Measurements from ENCODE around the gene GMPR. TPM values are rescaled to one million over a fixed set of nuclear protein-coding genes. Genes with fewer than 3 reads are reported as not detected.

GMPR gene
- polyA plus RNA-seq, 1 donor (not counting 4 experiments of a cell fraction or from before 2014, with no cell fraction given), result 0.50 TPM

- no peak overlapping the region for H3K4me2 ChIP-seq (ENCODE audit: control insufficient read depth, extremely low read depth, insufficient read depth, low read depth, low read length)
- DNase-seq (ENCODE audit: low read depth, low spot score) (no peak), FAIRE-seq (no peak)
- TF ChIP-seq, protein P1, sequence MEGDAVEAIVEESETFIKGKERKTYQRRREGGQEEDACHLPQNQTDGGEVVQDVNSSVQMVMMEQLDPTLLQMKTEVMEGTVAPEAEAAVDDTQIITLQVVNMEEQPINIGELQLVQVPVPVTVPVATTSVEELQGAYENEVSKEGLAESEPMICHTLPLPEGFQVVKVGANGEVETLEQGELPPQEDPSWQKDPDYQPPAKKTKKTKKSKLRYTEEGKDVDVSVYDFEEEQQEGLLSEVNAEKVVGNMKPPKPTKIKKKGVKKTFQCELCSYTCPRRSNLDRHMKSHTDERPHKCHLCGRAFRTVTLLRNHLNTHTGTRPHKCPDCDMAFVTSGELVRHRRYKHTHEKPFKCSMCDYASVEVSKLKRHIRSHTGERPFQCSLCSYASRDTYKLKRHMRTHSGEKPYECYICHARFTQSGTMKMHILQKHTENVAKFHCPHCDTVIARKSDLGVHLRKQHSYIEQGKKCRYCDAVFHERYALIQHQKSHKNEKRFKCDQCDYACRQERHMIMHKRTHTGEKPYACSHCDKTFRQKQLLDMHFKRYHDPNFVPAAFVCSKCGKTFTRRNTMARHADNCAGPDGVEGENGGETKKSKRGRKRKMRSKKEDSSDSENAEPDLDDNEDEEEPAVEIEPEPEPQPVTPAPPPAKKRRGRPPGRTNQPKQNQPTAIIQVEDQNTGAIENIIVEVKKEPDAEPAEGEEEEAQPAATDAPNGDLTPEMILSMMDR (optimal IDR thresholded peaks at IDR 0.05 in 1 of 3, IDR thresholded peaks at IDR 0.05 in 1 of 3, conservative IDR thresholded peaks at IDR 0.05 in 1 of 3; ENCODE audit: extremely low read depth in 1 of 3, insufficient read depth in 2 of 3, low read length in 3 of 3), result no peak
- TF ChIP-seq EZH2 (IDR thresholded peaks at IDR 0.05; ENCODE audit: low read length), result no peak
- H3K4me3 ChIP-seq (ENCODE audit: control insufficient read depth in 2 of 3, extremely low read depth in 1 of 3, insufficient read depth in 2 of 3, low read depth in 1 of 3, low read length in 3 of 3), result no peak overlapping the region
- no peaks in the 10 kb centered on the region for H3K9me1 ChIP-seq (ENCODE audit: control insufficient read depth, extremely low read depth, insufficient read depth, low read length)
- no peaks in the 10 kb centered on the region for H4K20me1 ChIP-seq (ENCODE audit: control insufficient read depth, extremely low read depth, insufficient read depth, low read length)
- no peaks in the 10 kb centered on the region for H3K36me3 ChIP-seq (ENCODE audit: control insufficient read depth in 2 of 2, extremely low read depth in 1 of 2, insufficient read depth in 2 of 2, low read length in 2 of 2)
- H2AFZ ChIP-seq (ENCODE audit: control insufficient read depth, low read length), result no peak overlapping the region
- peaks cover 5% of the 10 kb centered on the region for H3K27me3 ChIP-seq (ENCODE audit: control insufficient read depth, extremely low read depth, insufficient read depth, low read length)
- H3K27ac ChIP-seq (ENCODE audit: control insufficient read depth, insufficient read depth, low read length), result no peak overlapping the region
- H3K9me3 ChIP-seq (ENCODE audit: control insufficient read depth, low read depth, low read length), result no peaks in the 10 kb centered on the region
- no peaks in the 10 kb centered on the region for H3K4me1 ChIP-seq (ENCODE audit: control insufficient read depth, extremely low read depth, insufficient read depth, low read length)
- dilution Hi-C loops (cut with MboI; ENCODE audit: extremely low pct_ligation_motif_present, low sequenced_read_pairs), result no loop called here
- H3K79me2 ChIP-seq (ENCODE audit: control insufficient read depth, insufficient read depth, low read length), result no peaks in the 10 kb centered on the region
- no peak overlapping the region for H3K9ac ChIP-seq (ENCODE audit: control insufficient read depth, extremely low read depth, insufficient read depth, low read length)
Observed at GRCh38 chr6:16222826-16223225, 15.6 kb upstream of the GMPR start.

GRCh38 chr6:16223362-16223761, 15.0 kb upstream of the GMPR start:
- Histone ChIP-seq H3K27me3 (ENCODE audit: control insufficient read depth, extremely low read depth, insufficient read depth, low read length) (peaks cover 5% of the 10 kb centered on the region), H3K36me3 (ENCODE audit: control insufficient read depth in 2 of 2, extremely low read depth in 1 of 2, insufficient read depth in 2 of 2, low read length in 2 of 2) (no peaks in the 10 kb centered on the region), H3K9me3 (ENCODE audit: control insufficient read depth, low read depth, low read length) (no peaks in the 10 kb centered on the region), H3K4me1 (ENCODE audit: control insufficient read depth, extremely low read depth, insufficient read depth, low read length) (no peaks in the 10 kb centered on the region), H2AFZ (ENCODE audit: control insufficient read depth, low read length) (no peak overlapping the region), H3K4me2 (ENCODE audit: control insufficient read depth, extremely low read depth, insufficient read depth, low read depth, low read length) (no peak overlapping the region), H3K9ac (ENCODE audit: control insufficient read depth, extremely low read depth, insufficient read depth, low read length) (no peak overlapping the region), H3K79me2 (ENCODE audit: control insufficient read depth, insufficient read depth, low read length) (no peaks in the 10 kb centered on the region), H3K27ac (ENCODE audit: control insufficient read depth, insufficient read depth, low read length) (no peak overlapping the region), H3K4me3 (ENCODE audit: control insufficient read depth in 2 of 3, extremely low read depth in 1 of 3, insufficient read depth in 2 of 3, low read depth in 1 of 3, low read length in 3 of 3) (no peak overlapping the region), H3K9me1 (ENCODE audit: control insufficient read depth, extremely low read depth, insufficient read depth, low read length) (no peaks in the 10 kb centered on the region), H4K20me1 (ENCODE audit: control insufficient read depth, extremely low read depth, insufficient read depth, low read length) (no peaks in the 10 kb centered on the region)
- no peak for FAIRE-seq
- dilution Hi-C loops (cut with MboI; ENCODE audit: extremely low pct_ligation_motif_present, low sequenced_read_pairs), result no loop called here
- no peak for DNase-seq (ENCODE audit: low read depth, low spot score)
- TF ChIP-seq, protein P1 (optimal IDR thresholded peaks at IDR 0.05 in 1 of 3, IDR thresholded peaks at IDR 0.05 in 1 of 3, conservative IDR thresholded peaks at IDR 0.05 in 1 of 3; ENCODE audit: extremely low read depth in 1 of 3, insufficient read depth in 2 of 3, low read length in 3 of 3), result no peak
- TF ChIP-seq EZH2 (IDR thresholded peaks at IDR 0.05; ENCODE audit: low read length), result no peak

Data from keratinocyte (primary cell).